ENCODE results near the gene P2RX1. TPM values are rescaled to one million over a fixed set of nuclear protein-coding genes. Genes with fewer than 3 reads are reported as not detected.

The P2RX1 gene
- total and polyA plus RNA-seq, 4 donors: 0.44 to 5.2 (median 0.64) TPM

DNA sequence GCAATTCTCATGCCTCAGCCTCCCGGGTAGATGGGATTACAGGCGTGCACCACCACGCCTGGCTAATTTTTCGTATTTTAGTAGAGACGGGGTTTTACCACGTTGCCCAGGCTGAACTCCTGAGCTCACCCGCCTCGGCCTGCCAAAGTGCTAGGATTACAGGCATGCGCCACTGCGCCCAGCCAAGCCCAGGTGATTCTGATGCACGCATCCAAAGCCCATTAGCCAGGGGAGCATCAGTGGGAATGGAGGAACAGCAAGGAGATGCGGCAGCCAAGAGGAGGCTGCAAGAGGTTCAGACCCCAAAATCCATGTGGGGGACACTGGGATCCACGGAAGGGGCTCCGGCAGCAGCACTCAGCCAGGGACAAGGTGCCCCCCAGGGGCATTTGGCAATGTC, 35.9 kb upstream of the P2RX1 start:
- Histone ChIP-seq H3K27ac (ENCODE audit: low read depth in 1 of 2, low read length in 2 of 2) (no peak overlapping the region), H3K36me3 (ENCODE audit: control insufficient read depth in 4 of 4, insufficient read depth in 3 of 4, low read depth in 1 of 4, low read length in 3 of 4) (no peaks in the 10 kb centered on the region), H3K9ac (ENCODE audit: low read depth in 1 of 2, low read length in 2 of 2) (no peak overlapping the region), H3K4me1 (ENCODE audit: control insufficient read depth in 4 of 4, insufficient read depth in 4 of 4, low read length in 3 of 4) (no peaks in the 10 kb centered on the region), H3K27me3 (ENCODE audit: control insufficient read depth in 4 of 4, insufficient read depth in 4 of 4, low read length in 3 of 4) (no peaks in the 10 kb centered on the region), H3K9me3 (ENCODE audit: control insufficient read depth in 4 of 4, low read length in 3 of 4) (no peaks in the 10 kb centered on the region), H3K4me3 (ENCODE audit: low read depth in 1 of 3, low read length in 3 of 3) (no peak overlapping the region)
- TF ChIP-seq, protein P1, sequence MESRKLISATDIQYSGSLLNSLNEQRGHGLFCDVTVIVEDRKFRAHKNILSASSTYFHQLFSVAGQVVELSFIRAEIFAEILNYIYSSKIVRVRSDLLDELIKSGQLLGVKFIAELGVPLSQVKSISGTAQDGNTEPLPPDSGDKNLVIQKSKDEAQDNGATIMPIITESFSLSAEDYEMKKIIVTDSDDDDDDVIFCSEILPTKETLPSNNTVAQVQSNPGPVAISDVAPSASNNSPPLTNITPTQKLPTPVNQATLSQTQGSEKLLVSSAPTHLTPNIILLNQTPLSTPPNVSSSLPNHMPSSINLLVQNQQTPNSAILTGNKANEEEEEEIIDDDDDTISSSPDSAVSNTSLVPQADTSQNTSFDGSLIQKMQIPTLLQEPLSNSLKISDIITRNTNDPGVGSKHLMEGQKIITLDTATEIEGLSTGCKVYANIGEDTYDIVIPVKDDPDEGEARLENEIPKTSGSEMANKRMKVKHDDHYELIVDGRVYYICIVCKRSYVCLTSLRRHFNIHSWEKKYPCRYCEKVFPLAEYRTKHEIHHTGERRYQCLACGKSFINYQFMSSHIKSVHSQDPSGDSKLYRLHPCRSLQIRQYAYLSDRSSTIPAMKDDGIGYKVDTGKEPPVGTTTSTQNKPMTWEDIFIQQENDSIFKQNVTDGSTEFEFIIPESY (IDR thresholded peaks at IDR 0.05): no peak
- TF ChIP-seq, protein P2, sequence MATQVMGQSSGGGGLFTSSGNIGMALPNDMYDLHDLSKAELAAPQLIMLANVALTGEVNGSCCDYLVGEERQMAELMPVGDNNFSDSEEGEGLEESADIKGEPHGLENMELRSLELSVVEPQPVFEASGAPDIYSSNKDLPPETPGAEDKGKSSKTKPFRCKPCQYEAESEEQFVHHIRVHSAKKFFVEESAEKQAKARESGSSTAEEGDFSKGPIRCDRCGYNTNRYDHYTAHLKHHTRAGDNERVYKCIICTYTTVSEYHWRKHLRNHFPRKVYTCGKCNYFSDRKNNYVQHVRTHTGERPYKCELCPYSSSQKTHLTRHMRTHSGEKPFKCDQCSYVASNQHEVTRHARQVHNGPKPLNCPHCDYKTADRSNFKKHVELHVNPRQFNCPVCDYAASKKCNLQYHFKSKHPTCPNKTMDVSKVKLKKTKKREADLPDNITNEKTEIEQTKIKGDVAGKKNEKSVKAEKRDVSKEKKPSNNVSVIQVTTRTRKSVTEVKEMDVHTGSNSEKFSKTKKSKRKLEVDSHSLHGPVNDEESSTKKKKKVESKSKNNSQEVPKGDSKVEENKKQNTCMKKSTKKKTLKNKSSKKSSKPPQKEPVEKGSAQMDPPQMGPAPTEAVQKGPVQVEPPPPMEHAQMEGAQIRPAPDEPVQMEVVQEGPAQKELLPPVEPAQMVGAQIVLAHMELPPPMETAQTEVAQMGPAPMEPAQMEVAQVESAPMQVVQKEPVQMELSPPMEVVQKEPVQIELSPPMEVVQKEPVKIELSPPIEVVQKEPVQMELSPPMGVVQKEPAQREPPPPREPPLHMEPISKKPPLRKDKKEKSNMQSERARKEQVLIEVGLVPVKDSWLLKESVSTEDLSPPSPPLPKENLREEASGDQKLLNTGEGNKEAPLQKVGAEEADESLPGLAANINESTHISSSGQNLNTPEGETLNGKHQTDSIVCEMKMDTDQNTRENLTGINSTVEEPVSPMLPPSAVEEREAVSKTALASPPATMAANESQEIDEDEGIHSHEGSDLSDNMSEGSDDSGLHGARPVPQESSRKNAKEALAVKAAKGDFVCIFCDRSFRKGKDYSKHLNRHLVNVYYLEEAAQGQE (IDR thresholded peaks at IDR 0.05): no peak
- no peak for TF ChIP-seq FOXA1 (IDR thresholded peaks at IDR 0.05)
- no peak for TF ChIP-seq YY1 (IDR thresholded peaks at IDR 0.05)
- TF ChIP-seq, protein P3, sequence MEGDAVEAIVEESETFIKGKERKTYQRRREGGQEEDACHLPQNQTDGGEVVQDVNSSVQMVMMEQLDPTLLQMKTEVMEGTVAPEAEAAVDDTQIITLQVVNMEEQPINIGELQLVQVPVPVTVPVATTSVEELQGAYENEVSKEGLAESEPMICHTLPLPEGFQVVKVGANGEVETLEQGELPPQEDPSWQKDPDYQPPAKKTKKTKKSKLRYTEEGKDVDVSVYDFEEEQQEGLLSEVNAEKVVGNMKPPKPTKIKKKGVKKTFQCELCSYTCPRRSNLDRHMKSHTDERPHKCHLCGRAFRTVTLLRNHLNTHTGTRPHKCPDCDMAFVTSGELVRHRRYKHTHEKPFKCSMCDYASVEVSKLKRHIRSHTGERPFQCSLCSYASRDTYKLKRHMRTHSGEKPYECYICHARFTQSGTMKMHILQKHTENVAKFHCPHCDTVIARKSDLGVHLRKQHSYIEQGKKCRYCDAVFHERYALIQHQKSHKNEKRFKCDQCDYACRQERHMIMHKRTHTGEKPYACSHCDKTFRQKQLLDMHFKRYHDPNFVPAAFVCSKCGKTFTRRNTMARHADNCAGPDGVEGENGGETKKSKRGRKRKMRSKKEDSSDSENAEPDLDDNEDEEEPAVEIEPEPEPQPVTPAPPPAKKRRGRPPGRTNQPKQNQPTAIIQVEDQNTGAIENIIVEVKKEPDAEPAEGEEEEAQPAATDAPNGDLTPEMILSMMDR (IDR thresholded peaks at IDR 0.05; ENCODE audit: low read depth, low read length, missing input control): no peak
- no peak for TF ChIP-seq EGR1 (IDR thresholded peaks at IDR 0.05; ENCODE audit: low read depth in 2 of 2)
- TF ChIP-seq TAF1 (conservative IDR thresholded peaks at IDR 0.05): no peak
- TF ChIP-seq JUND (IDR thresholded peaks at IDR 0.05): no peak
- no peak for TF ChIP-seq NR2F2 (IDR thresholded peaks at IDR 0.05)
- no peak for TF ChIP-seq HNF4A (conservative IDR thresholded peaks at IDR 0.05)
- TF ChIP-seq RAD21 (IDR thresholded peaks at IDR 0.05): no peak
- no peak for TF ChIP-seq SP1 (IDR thresholded peaks at IDR 0.05)
- TF ChIP-seq, protein P4, sequence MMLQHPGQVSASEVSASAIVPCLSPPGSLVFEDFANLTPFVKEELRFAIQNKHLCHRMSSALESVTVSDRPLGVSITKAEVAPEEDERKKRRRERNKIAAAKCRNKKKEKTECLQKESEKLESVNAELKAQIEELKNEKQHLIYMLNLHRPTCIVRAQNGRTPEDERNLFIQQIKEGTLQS (IDR thresholded peaks at IDR 0.05): no peak
- TF ChIP-seq RXRA (IDR thresholded peaks at IDR 0.05): no peak
- TF ChIP-seq FOXA2 (IDR thresholded peaks at IDR 0.05): no peak
- DNase-seq (ENCODE audit: low spot score): no peak
- 96% methylated on average over 14 of the region's 14 CpGs for WGBS

DNA sequence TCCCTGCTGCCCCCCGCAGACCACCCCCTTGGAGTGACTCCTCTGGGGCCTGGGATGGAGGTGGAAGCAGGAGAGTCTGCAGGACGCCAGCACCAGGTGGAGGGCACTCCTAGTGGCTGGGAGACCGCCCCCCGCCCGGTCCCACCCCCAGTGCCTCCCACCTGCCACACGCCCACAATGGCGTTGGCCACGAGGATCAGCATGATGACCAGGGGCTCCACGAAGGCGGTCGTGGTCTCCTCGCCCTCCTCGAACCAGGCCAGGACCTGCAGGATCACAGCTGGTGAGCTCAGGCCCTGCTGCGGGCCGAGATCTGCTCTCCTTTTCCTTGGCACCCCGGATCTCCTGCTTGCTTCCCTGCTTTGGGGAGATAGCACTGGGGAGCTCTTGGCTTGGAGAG, 35.2 kb upstream of the P2RX1 start:
- H3K27ac ChIP-seq (ENCODE audit: low read depth in 1 of 2, low read length in 2 of 2): no peak overlapping the region
- no peak for DNase-seq (ENCODE audit: low spot score)
- TF ChIP-seq, protein P2 (IDR thresholded peaks at IDR 0.05): no peak
- no peak for TF ChIP-seq EGR1 (IDR thresholded peaks at IDR 0.05; ENCODE audit: low read depth in 2 of 2)

More for the DNA sequence above, 35.2 kb upstream of the P2RX1 start:
- Histone ChIP-seq H3K9ac (ENCODE audit: low read depth in 1 of 2, low read length in 2 of 2) (no peak overlapping the region), H3K4me1 (ENCODE audit: control insufficient read depth in 4 of 4, insufficient read depth in 4 of 4, low read length in 3 of 4) (no peaks in the 10 kb centered on the region), H3K36me3 (ENCODE audit: control insufficient read depth in 4 of 4, insufficient read depth in 3 of 4, low read depth in 1 of 4, low read length in 3 of 4) (no peaks in the 10 kb centered on the region), H3K27me3 (ENCODE audit: control insufficient read depth in 4 of 4, insufficient read depth in 4 of 4, low read length in 3 of 4) (no peaks in the 10 kb centered on the region), H3K9me3 (ENCODE audit: control insufficient read depth in 4 of 4, low read length in 3 of 4) (no peaks in the 10 kb centered on the region), H3K4me3 (ENCODE audit: low read depth in 1 of 3, low read length in 3 of 3) (no peak overlapping the region)
- WGBS: 93% methylated on average over 16 of the region's 16 CpGs
